ENCODE results near the gene DOK1.

DOK1 gene

DNA sequence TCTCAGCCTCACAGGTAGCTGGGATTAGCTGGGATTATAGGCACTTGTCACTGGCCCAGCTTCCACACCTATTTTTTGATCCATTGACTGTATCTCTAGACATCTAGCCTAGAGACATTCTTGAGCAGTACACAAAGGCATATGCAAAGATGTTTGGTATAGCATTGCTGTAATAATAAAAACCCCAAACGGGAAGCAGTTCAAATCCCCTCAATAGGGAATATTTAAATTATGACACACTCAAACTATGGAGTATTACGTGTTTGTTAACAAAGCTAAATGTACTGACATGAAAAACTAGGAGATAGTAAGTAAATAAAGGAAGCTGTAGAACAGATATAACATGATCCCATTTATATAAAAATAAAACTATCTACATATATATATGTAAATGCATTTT is 27.7 kb downstream of the DOK1 start:
- TF ChIP-seq CTCF (conservative IDR thresholded peaks at IDR 0.05; ENCODE audit: low read length): no peak
- DNase-seq (ENCODE audit: low read depth): no peak

GRCh38 chr2:74583504-74583903 is 29.0 kb downstream of the DOK1 start:
- peak; percentile 71 for DNase-seq (ENCODE audit: low read depth)
- H3K4me3 ChIP-seq (ENCODE audit: low read length): no peak overlapping the region
- no peak for TF ChIP-seq CTCF (conservative IDR thresholded peaks at IDR 0.05; ENCODE audit: low read length)

More for the DNA sequence above, 27.7 kb downstream of the DOK1 start:
- no peak overlapping the region for H3K4me3 ChIP-seq (ENCODE audit: low read length)

DNA sequence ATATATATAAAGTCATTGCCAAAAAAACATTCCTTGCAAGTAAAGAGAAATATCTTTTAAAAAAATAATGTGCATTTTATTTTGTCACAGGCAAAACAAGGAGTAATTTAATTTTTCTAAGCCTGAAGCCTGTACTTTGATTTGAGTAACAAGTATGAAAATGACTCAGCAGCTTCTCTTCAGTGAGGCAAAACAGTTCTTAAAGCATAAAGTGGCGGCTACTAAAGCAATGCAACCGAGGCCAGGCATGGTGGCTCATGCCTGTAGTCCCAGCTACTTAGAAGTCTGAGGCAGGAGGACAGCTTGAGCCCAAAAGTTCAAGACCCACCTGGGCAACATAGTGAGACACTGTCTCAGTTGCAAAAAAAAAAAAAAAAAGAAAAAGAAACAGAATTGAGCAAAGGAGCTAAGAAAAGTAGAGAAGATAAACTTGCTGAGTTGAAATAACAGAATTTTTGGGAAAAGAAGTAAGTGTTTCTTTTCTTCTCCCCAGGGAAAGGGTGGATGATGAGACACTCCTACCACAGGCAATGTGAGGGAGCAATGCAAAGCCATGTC is 29.6 kb downstream of the DOK1 start:
- peak; percentile 56 for DNase-seq (ENCODE audit: low read depth)
- H3K4me3 ChIP-seq (ENCODE audit: low read length): no peak overlapping the region
- TF ChIP-seq CTCF (conservative IDR thresholded peaks at IDR 0.05; ENCODE audit: low read length): no peak

- TF ChIP-seq CTCF (conservative IDR thresholded peaks at IDR 0.05; ENCODE audit: low read length): 0 out of 2 replicates have a peak, but pooled peaks have one; percentile 18
- no peak for DNase-seq (ENCODE audit: low read depth)
- H3K4me3 ChIP-seq (ENCODE audit: low read length): no peak overlapping the region
Observed at GRCh38 chr2:74585406-74586185, 31.1 kb downstream of the DOK1 start.

DNA sequence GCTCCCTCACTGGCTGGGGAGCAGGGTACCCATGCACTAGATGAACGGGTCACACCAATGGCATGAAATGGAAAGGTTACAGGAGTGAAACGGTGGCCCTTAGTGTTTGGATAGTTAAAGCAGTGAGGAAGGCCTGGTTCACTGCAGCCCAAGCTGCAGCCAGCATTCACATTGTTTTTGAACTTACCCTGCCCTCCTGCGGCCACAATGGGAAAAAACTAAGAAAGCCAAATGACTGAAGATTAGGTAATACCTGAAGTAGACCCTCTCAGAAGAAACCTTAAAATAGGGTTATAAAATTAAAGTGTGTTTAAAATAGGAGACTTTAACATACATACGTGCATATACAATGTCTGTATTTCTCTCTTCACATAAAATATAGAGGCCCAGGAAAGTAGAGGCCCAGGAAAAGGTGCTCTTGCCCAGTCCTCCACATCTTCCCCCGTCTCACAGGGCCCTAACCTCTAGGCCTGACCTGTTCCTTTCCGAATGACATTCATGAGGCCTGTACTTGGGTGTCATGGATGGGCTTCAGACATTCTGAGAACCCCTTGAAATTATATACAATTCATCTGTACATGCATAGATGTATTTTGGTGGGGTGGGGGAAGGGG is 33.3 kb downstream of the DOK1 start:
- H3K4me3 ChIP-seq (ENCODE audit: low read length): no peak overlapping the region

GRCh38 chr2:74588664-74589063 is 34.1 kb downstream of the DOK1 start:
- no peak overlapping the region for H3K4me3 ChIP-seq (ENCODE audit: low read length)
- no peak for DNase-seq (ENCODE audit: low read depth)
- no peak for TF ChIP-seq CTCF (conservative IDR thresholded peaks at IDR 0.05; ENCODE audit: low read length)

More for the DNA sequence above, 33.3 kb downstream of the DOK1 start:
- peak; percentile 78 for TF ChIP-seq CTCF (conservative IDR thresholded peaks at IDR 0.05; ENCODE audit: low read length)
- DNase-seq (ENCODE audit: low read depth): peak; percentile 76
